Brain microvascular endothelial cell (primary cell): ENCODE data around the gene CRYBB1.

Experiments used
- DNase-seq: peaks from one replicate; pipeline ENCODE4 v3.0.0-alpha.2; 2020
- H3K27ac ChIP-seq: fragments of 250-450 bp; sonication (Bioruptor Pico); 2 replicates; pipeline ENCODE4 v1.5.1; 2020; ENCODE audit warnings: mild to moderate bottlenecking, moderate library complexity
- H3K27me3 ChIP-seq: fragments of 250-450 bp; sonication (Bioruptor Pico); replicated peaks from 2 replicates; pipeline ENCODE4 v1.5.1; 2020; ENCODE audit warnings: mild to moderate bottlenecking
- H3K36me3 ChIP-seq: fragments of 250-450 bp; sonication (Bioruptor Pico); replicated peaks from 2 replicates; pipeline ENCODE4 v1.5.1; 2020; ENCODE audit warnings: mild to moderate bottlenecking
- H3K4me3 ChIP-seq: 2 replicates; pipeline ENCODE4 v1.5.1; 2011; ENCODE audit warnings: low read depth, mild to moderate bottlenecking, control low read depth, low read length, moderate library complexity
- CTCF ChIP-seq: IDR thresholded peaks from 2 replicates; pipeline ENCODE4 v1.5.1; 2011; ENCODE audit warnings: low read depth, mild to moderate bottlenecking, moderate library complexity, low read length, control low read depth, inconsistent platforms; ENCODE audit errors: missing control alignments
- in situ Hi-C: cut with HindIII; loops from 2 replicates; pipeline ENCODE4 v1.10.0; 2017; ENCODE audit warnings: low sequenced_read_pairs, low pct_ligation_motif_present

The CRYBB1 gene

DNA sequence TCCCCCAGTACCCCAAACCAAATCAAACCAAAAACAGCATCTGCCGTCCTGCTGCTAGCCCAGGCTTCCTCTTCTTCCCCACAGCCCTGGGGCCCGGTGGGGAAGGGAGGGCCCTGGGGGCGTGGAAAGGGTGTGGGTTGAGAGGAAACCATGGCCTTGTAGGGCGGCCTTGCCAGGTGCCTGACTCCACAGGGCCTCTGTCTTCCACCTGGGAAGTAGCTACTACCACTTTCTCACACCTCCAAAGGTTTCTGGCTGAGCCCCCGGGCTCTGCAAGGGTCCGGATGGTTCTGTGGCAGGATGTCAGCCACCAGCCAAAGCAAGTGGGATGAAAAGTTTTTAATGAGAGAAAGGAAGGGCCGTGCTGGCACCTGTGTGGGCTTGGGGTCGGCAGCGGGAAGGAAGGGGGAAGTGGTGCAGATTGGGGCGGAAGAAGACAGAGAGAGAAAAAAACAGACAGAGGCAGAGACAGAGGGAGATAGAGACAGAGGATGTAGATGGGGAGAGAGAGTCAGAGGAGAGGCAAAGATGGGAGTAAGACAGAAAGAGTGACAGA is 38.4 kb downstream of the CRYBB1 start:
- in situ Hi-C loops = no loop called here
- TF ChIP-seq CTCF = no peak
- H3K27ac ChIP-seq = no peak overlapping the region
- H3K27me3 ChIP-seq = no peaks in the 10 kb centered on the region
- H3K36me3 ChIP-seq = peaks cover 11% of the 10 kb centered on the region
- H3K4me3 ChIP-seq = no peak overlapping the region
- DNase-seq = no peak

- Histone ChIP-seq H3K27me3 (no peaks in the 10 kb centered on the region), H3K4me3 (no peak overlapping the region), H3K27ac (no peak overlapping the region), H3K36me3 (peaks cover 8% of the 10 kb centered on the region)
- no peak for TF ChIP-seq CTCF
- DNase-seq = no peak
- in situ Hi-C loops = no loop called here
Measured at GRCh38 chr22:26577081-26577480, 40.7 kb downstream of the CRYBB1 start.

GRCh38 chr22:26576026-26576680 is 41.7 kb downstream of the CRYBB1 start:
- in situ Hi-C loops = no loop called here
- no peak for TF ChIP-seq CTCF
- Histone ChIP-seq H3K27ac (no peak overlapping the region), H3K4me3 (no peak overlapping the region), H3K36me3 (no peaks in the 10 kb centered on the region), H3K27me3 (no peaks in the 10 kb centered on the region)
- peak; percentile 14 for DNase-seq

DNA sequence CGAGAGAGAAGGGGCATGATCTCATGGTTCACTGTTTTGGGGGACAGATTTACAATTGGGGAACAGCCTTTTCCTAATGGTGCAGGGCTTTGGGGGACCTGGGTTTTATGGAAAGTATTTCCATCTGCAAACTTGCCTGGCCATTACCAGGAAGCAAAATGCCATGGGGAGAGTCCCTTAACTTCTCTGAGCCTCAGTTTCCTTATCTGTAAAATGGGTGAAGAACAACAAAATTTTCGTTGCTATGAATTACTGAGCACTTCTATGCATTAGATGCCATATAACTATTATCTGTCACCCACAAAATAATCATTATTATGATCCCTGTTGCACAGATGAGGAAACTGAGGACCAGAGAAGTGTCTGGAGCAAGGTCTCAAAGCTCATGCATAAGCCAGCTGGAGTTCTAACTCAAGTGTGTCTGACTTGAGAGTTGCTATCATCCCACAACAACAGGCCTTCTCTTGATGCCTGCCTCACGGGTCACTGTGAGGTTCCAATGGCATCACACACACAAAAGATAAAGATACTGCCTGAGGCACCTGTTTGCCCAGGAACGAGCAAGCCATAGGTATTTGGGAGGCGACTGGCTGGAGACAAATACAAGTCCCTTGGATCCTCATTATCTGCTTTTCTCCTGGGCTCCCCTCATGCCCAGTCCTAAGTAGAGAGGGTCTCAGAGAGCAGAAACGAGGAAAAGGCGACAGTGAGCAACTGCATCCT is 43.7 kb downstream of the CRYBB1 start:
- H3K27ac ChIP-seq = no peak overlapping the region
- no peak for DNase-seq
- no peak overlapping the region for H3K4me3 ChIP-seq
- in situ Hi-C loops = no loop called here
- TF ChIP-seq CTCF = no peak
- no peaks in the 10 kb centered on the region for H3K27me3 ChIP-seq
- H3K36me3 ChIP-seq = no peaks in the 10 kb centered on the region

DNA sequence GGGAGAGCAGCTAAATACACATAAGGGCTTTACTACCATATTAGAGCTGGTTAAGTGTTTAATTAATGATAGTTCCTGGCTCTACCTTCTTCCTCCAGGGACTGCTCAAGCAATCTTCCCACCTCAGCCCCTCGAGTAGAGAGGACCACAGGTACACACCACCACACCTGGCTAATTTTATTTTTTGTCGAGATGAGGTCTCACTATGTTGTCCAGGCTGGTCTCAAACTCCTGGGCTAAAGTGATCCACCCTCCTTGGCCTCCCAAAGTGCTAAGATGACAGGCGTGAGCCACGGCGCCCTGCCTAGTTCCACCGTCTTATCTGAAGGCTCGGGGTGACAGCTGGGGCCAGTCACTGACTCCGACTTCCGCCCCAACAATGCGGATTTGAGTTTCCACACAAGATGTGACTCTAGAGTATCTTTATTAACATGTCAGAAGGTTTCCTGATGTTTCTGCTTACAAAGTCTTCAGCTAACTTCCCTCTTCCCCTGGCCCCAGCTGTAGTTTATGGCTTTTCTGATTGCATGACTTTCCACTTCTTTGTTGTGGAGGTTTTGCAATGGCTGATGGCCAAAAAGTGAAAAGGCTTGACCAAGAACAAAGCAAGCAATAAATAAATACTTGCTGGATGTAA is 44.7 kb downstream of the CRYBB1 start:
- Histone ChIP-seq H3K27ac (no peak overlapping the region), H3K27me3 (no peaks in the 10 kb centered on the region), H3K4me3 (no peak overlapping the region), H3K36me3 (no peaks in the 10 kb centered on the region)
- in situ Hi-C loops = no loop called here
- DNase-seq = no peak
- TF ChIP-seq CTCF = no peak
